Common myeloid progenitor, CD34-positive (primary cell): ENCODE results near the gene ARVCF.
A peak's percentile ranks its signal among the peaks of the same experiment; 100 is the strongest.

Source experiments
- CTCF ChIA-PET: fragments of 350-600 bp; sonication (Branson Sonifier 250); formaldehyde crosslinking; loops from one replicate; lab custom pipeline; 2021; ENCODE audit warnings: antibody characterized with exemption; lab: Charles Lee
- POLR2A ChIA-PET: fragments of 350-600 bp; sonication (Branson Sonifier 250); formaldehyde crosslinking; loops from one replicate; lab custom pipeline; 2021; ENCODE audit warnings: antibody characterized with exemption; lab: Charles Lee
- DNase-seq, 3 donors: peaks; one replicate each; pipeline versions ENCODE4 v3.0.0 to v3.0.0-alpha.2; 2013
- H3K27ac ChIP-seq, 2 experiments: 1 replicate in 1 of 2; 2 replicates in 1 of 2; pipeline ENCODE4 v1.7.0; 2013; ENCODE audit warnings: inconsistent platforms in 2 of 2, low read length in 2 of 2, mild to moderate bottlenecking in 2 of 2, low read depth in 1 of 2, moderate library complexity in 1 of 2; ENCODE audit not compliant: severe bottlenecking in 2 of 2, insufficient read depth in 1 of 2, poor library complexity in 1 of 2
- H3K27me3 ChIP-seq, 5 experiments: replicated peaks in 2 of 5; 1 replicate in 3 of 5; 2 replicates in 2 of 5; pipeline versions ENCODE4 v1.6.1 to v1.7.0; 2013; ENCODE audit warnings: low read length in 4 of 5, mild to moderate bottlenecking in 2 of 5, moderate library complexity in 2 of 5, inconsistent platforms in 1 of 5; ENCODE audit not compliant: insufficient read depth in 5 of 5, control insufficient read depth in 4 of 5
- H3K36me3 ChIP-seq, 4 experiments: 1 replicate in 2 of 4; 2 replicates in 2 of 4; pipeline versions ENCODE4 v1.6.1 to v1.7.0; 2013; ENCODE audit warnings: low read length in 3 of 4, control low read depth in 1 of 4, mild to moderate bottlenecking in 1 of 4; ENCODE audit not compliant: control insufficient read depth in 4 of 4, insufficient read depth in 4 of 4
- H3K4me1 ChIP-seq, 4 experiments: 1 replicate in 3 of 4; 2 replicates in 1 of 4; pipeline versions ENCODE4 v1.6.1 to v1.7.1; 2013; ENCODE audit warnings: low read length in 3 of 4, mild to moderate bottlenecking in 3 of 4, control low read depth in 1 of 4, inconsistent platforms in 1 of 4, moderate library complexity in 1 of 4; ENCODE audit not compliant: control insufficient read depth in 4 of 4, insufficient read depth in 4 of 4; ENCODE audit errors: control extremely low read depth in 1 of 4
- H3K4me3 ChIP-seq, 7 experiments: 1 replicate in 4 of 7; 2 replicates in 3 of 7; pipeline versions ENCODE4 v1.5.1 to v1.7.0; 2013; ENCODE audit warnings: mild to moderate bottlenecking in 7 of 7, low read length in 6 of 7, moderate library complexity in 6 of 7, inconsistent platforms in 2 of 7, low read depth in 2 of 7, control low read depth in 1 of 7; ENCODE audit not compliant: insufficient read depth in 4 of 7, control insufficient read depth in 1 of 7; ENCODE audit errors: extremely low read depth in 1 of 7
- H3K9me3 ChIP-seq, 5 experiments: 1 replicate in 4 of 5; 2 replicates in 1 of 5; pipeline versions ENCODE4 v1.6.1 to v1.7.1; 2013; ENCODE audit warnings: low read length in 4 of 5, mild to moderate bottlenecking in 2 of 5, inconsistent platforms in 1 of 5, low read depth in 1 of 5, moderate library complexity in 1 of 5; ENCODE audit not compliant: control insufficient read depth in 4 of 5, insufficient read depth in 2 of 5; ENCODE audit errors: control extremely low read depth in 1 of 5
- WGBS: methylation state at CpG from one replicate; pipeline ENCODE4 v1.1.5; 2013; ENCODE audit not compliant: insufficient coverage; 5-methylcytosine and 5-hydroxymethylcytosine counted together

ARVCF gene

GRCh38 chr22:19959587-19960490, 56.8 kb downstream of the ARVCF start:
- POLR2A ChIA-PET, result no interaction called here
- peak overlapping the region in 1 of 2 experiments; percentile 43 for H3K27ac ChIP-seq
- CTCF ChIA-PET, result no interaction called here

GRCh38 chr22:19959043-19959586, 57.5 kb downstream of the ARVCF start:
- ChIA-PET POLR2A (interaction anchor here (0.6 kb wide), 1 partner anchor 16 kb away, joined by 3 read pairs; no protein-coding TSS in a partner anchor), CTCF (interaction anchor here (0.6 kb wide), 2 partner anchors 188 to 202 kb away, joined by 3 read pairs; no protein-coding TSS in a partner anchor)
- H3K27me3 ChIP-seq, result no peaks in the 10 kb centered on the region
- peaks cover 0 to 45% (median 19%) of the 10 kb centered on the region in 4 experiments for H3K4me1 ChIP-seq
- peak overlapping the region in 3 of 7 experiments; percentile 5 to 50 (median 11) for H3K4me3 ChIP-seq
- peak overlapping the region in 1 of 2 experiments; percentile 43 for H3K27ac ChIP-seq
- 83% methylated on average over 19 of the region's 30 CpGs for WGBS
- no peaks in the 10 kb centered on the region for H3K9me3 ChIP-seq
- H3K36me3 ChIP-seq, result peaks cover 7 to 54% (median 22%) of the 10 kb centered on the region in 4 experiments
- peak; percentile 37 to 48 (median 47) for DNase-seq

More at GRCh38 chr22:19959587-19960490, 56.8 kb downstream of the ARVCF start:
- Histone ChIP-seq H3K36me3 (peaks cover 7 to 56% (median 27%) of the 10 kb centered on the region in 4 experiments), H3K9me3 (no peaks in the 10 kb centered on the region), H3K4me3 (peak overlapping the region in 1 of 7 experiments; percentile 62), H3K4me1 (peaks cover 0 to 40% (median 15%) of the 10 kb centered on the region in 4 experiments), H3K27me3 (no peaks in the 10 kb centered on the region)
- no peak for DNase-seq
- 60% methylated on average over 10 of the region's 13 CpGs for WGBS

- Histone ChIP-seq H3K4me3 (peak overlapping the region in 1 of 7 experiments; percentile 50), H3K4me1 (peaks cover 0 to 50% (median 25%) of the 10 kb centered on the region in 4 experiments), H3K27ac (no peak overlapping the region), H3K9me3 (no peaks in the 10 kb centered on the region), H3K27me3 (no peaks in the 10 kb centered on the region), H3K36me3 (peaks cover 4 to 50% (median 16%) of the 10 kb centered on the region in 4 experiments)
- CTCF ChIA-PET, result interaction anchor here (0.6 to 1.4 kb wide), 3 partner anchors 16 to 201 kb away, joined by 3 to 4 read pairs (median 3); no protein-coding TSS in a partner anchor
- POLR2A ChIA-PET, result interaction anchor here (0.6 kb wide), 2 partner anchors 15 to 55 kb away, joined by 3 read pairs; no protein-coding TSS in a partner anchor
- 98% methylated on average over 7 of the region's 19 CpGs for WGBS
- DNase-seq, result no peak
Observed at GRCh38 chr22:19958083-19959042, 58.3 kb downstream of the ARVCF start.

- H3K27me3 ChIP-seq, result no peaks in the 10 kb centered on the region
- H3K27ac ChIP-seq, result no peak overlapping the region
- no peak overlapping the region for H3K4me3 ChIP-seq
- ChIA-PET CTCF (interaction anchor here (1.1 to 1.6 kb wide), 3 partner anchors 9 to 15 kb away, joined by 3 to 5 read pairs (median 4); no protein-coding TSS in a partner anchor), POLR2A (interaction anchor here (0.6 kb wide), 1 partner anchor 56 kb away, joined by 3 read pairs; no protein-coding TSS in a partner anchor)
- H3K36me3 ChIP-seq, result peaks cover 4 to 41% (median 11%) of the 10 kb centered on the region in 4 experiments
- no peak for DNase-seq
- H3K9me3 ChIP-seq, result no peaks in the 10 kb centered on the region
- 97% methylated on average over 9 of the region's 9 CpGs for WGBS
- peaks cover 0 to 48% (median 25%) of the 10 kb centered on the region in 4 experiments for H3K4me1 ChIP-seq
Observed at GRCh38 chr22:19957445-19957844, 59.2 kb downstream of the ARVCF start.

GRCh38 chr22:19955241-19956128, 61.1 kb downstream of the ARVCF start:
- Histone ChIP-seq H3K9me3 (no peaks in the 10 kb centered on the region), H3K4me1 (peaks cover 0 to 45% (median 25%) of the 10 kb centered on the region in 4 experiments), H3K27ac (peak overlapping the region; percentile 37 to 72), H3K36me3 (peaks cover 0 to 31% (median 13%) of the 10 kb centered on the region in 4 experiments), H3K27me3 (no peaks in the 10 kb centered on the region), H3K4me3 (peak overlapping the region in 2 of 7 experiments; percentile 45 to 46)
- peak; percentile 57 to 98 (median 96) for DNase-seq
- 54% methylated on average over 17 of the region's 19 CpGs for WGBS
- ChIA-PET POLR2A (no interaction called here), CTCF (interaction anchor here (1.3 to 5.1 kb wide), 8 partner anchors 8 to 225 kb away, joined by 3 to 39 read pairs (median 12); partner anchors contain the start of genes COMT and TXNRD2)
